Body of pancreas (tissue), 4 donors: ENCODE data around the gene TNFAIP8L2.

Experiments
- POLR2A ChIP-seq, 3 donors: fragments of 450-650 bp; IDR thresholded peaks; one replicate each; pipeline ENCODE4 v1.6.1; 2016; ENCODE audit warnings: antibody characterized with exemption in 3 of 3, mild to moderate bottlenecking in 2 of 3
- TF ChIP-seq, protein P1 (sequence below), 7 experiments: fragments of 450-650 bp in 4 of 7; fragments of 200-600 bp in 3 of 7; sonication (generic) in 3 of 7; IDR thresholded peaks; one replicate each; pipeline ENCODE4 v1.5.1; 2016 to 2019; ENCODE audit warnings: antibody characterized with exemption in 7 of 7

DNA sequence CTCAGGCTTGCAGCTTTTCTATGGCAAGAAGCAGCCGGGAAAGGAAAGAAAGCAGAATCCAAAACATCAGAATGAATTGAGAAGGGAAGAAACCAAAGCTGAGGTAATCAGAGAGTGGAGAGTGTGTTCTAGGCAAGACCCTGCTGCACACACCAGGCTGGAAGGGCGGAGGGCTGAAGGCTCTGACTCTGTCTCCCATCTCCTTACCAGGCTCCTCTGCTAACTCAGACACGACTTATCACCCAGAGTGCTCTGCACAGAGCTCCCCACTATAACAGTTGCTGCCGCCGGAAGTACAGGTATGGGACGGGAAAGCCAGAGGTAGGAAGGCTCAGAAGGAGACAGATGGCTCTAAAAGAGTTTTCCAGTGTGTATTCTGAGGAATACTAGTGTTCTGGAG lies 10.7 kb downstream of the TNFAIP8L2 start:
- no peak for TF ChIP-seq POLR2A (IDR thresholded peaks at IDR 0.05)
- TF ChIP-seq, protein P1, sequence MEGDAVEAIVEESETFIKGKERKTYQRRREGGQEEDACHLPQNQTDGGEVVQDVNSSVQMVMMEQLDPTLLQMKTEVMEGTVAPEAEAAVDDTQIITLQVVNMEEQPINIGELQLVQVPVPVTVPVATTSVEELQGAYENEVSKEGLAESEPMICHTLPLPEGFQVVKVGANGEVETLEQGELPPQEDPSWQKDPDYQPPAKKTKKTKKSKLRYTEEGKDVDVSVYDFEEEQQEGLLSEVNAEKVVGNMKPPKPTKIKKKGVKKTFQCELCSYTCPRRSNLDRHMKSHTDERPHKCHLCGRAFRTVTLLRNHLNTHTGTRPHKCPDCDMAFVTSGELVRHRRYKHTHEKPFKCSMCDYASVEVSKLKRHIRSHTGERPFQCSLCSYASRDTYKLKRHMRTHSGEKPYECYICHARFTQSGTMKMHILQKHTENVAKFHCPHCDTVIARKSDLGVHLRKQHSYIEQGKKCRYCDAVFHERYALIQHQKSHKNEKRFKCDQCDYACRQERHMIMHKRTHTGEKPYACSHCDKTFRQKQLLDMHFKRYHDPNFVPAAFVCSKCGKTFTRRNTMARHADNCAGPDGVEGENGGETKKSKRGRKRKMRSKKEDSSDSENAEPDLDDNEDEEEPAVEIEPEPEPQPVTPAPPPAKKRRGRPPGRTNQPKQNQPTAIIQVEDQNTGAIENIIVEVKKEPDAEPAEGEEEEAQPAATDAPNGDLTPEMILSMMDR (IDR thresholded peaks at IDR 0.05): no peak
